ENCODE measurements around the gene ADAM17. TPM values are rescaled to one million over a fixed set of nuclear protein-coding genes. Genes with fewer than 3 reads are reported as not detected.
"Not testable (repeated sequence)": the region's sequence is repeated elsewhere in the genome, so short reads cannot be mapped to it uniquely, and the experiment has no call there.

ADAM17 gene
- total RNA-seq, 2 experiments from 2014 or later = 50.5 to 83.3 TPM

- Histone ChIP-seq H4K20me1 (ENCODE audit: insufficient read depth, low read length) (no peaks in the 10 kb centered on the region), H2AFZ (ENCODE audit: low read length) (no peak overlapping the region), H3K4me1 (ENCODE audit: insufficient read depth, low read length, poor library complexity, severe bottlenecking) (no peaks in the 10 kb centered on the region), H3K9me3 (ENCODE audit: low read length) (no peaks in the 10 kb centered on the region), H3K4me3 (ENCODE audit: low read depth, low read length, poor library complexity, severe bottlenecking) (no peak overlapping the region), H3K36me3 (ENCODE audit: insufficient read depth, low read length) (peaks cover 89% of the 10 kb centered on the region), H3K27ac (ENCODE audit: low read depth, low read length, poor library complexity, severe bottlenecking) (no peak overlapping the region), H3K9me2 (ENCODE audit: insufficient read depth, low read length) (no peaks in the 10 kb centered on the region), H3K79me2 (ENCODE audit: insufficient read depth, low read depth, low read length) (no peaks in the 10 kb centered on the region), H3K4me2 (ENCODE audit: low read length) (no peak overlapping the region)
- intact Hi-C loops (cut with micrococcal nuclease; ENCODE audit: unreplicated experiment) = no loop called here
- ChIA-PET POLR2A (interaction anchor here (0.6 to 1.6 kb wide), 12 partner anchors 9 to 113 kb away, joined by 3 to 5 read pairs (median 3); partner anchors contain the start of gene YWHAQ), CTCF (ENCODE audit: unreplicated experiment) (no interaction called here)
- TF ChIP-seq, protein P1, sequence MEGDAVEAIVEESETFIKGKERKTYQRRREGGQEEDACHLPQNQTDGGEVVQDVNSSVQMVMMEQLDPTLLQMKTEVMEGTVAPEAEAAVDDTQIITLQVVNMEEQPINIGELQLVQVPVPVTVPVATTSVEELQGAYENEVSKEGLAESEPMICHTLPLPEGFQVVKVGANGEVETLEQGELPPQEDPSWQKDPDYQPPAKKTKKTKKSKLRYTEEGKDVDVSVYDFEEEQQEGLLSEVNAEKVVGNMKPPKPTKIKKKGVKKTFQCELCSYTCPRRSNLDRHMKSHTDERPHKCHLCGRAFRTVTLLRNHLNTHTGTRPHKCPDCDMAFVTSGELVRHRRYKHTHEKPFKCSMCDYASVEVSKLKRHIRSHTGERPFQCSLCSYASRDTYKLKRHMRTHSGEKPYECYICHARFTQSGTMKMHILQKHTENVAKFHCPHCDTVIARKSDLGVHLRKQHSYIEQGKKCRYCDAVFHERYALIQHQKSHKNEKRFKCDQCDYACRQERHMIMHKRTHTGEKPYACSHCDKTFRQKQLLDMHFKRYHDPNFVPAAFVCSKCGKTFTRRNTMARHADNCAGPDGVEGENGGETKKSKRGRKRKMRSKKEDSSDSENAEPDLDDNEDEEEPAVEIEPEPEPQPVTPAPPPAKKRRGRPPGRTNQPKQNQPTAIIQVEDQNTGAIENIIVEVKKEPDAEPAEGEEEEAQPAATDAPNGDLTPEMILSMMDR (conservative IDR thresholded peaks at IDR 0.05; ENCODE audit: low read length) = no peak
- TF ChIP-seq EZH2phosphoT487 (IDR thresholded peaks at IDR 0.05; ENCODE audit: borderline replicate concordance, low read depth, low read length) = no peak
- DNase-seq (ENCODE audit: low spot score) = no peak
- BruUV-seq (replicated peaks) = no TSS peak
Measured at GRCh38 chr2:9518163-9518562, 37.5 kb downstream of the ADAM17 start.

DNA sequence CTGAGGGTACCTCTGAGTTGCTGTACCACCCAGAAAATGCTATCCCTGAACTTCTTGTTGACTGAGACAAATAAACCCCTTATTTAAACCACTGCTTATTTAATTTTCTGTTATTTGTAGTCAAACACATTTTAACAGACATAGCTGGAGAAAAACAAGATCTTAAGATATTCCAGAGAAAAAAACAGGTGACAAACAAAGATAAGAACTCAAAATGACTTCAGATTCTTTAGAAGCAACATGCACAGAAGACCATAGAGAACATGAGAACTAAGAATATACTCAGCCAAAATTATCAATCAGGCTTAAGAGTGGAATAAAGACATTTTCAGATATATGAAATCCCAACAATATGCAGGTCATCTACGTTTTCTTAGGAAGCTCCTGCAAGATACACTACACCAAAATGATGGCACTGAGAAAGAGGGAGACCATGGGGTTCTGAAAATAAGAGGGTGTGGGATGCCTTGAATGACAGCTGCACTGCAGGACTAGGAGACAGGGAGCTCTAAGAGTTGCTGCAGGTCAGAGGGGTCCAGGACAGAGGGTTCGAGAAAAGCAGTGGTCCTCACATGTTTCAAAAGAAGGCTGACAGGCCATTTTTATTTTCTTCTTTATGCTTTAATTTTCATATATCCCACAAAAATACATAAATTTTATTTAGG, 38.4 kb downstream of the ADAM17 start:
- Histone ChIP-seq H3K4me1 (ENCODE audit: insufficient read depth, low read length, poor library complexity, severe bottlenecking) (no peaks in the 10 kb centered on the region), H2AFZ (ENCODE audit: low read length) (no peak overlapping the region), H3K27ac (ENCODE audit: low read depth, low read length, poor library complexity, severe bottlenecking) (no peak overlapping the region), H3K36me3 (ENCODE audit: insufficient read depth, low read length) (peaks cover 90% of the 10 kb centered on the region), H3K4me2 (ENCODE audit: low read length) (no peak overlapping the region), H3K9me2 (ENCODE audit: insufficient read depth, low read length) (no peaks in the 10 kb centered on the region), H3K9me3 (ENCODE audit: low read length) (no peaks in the 10 kb centered on the region), H3K4me3 (ENCODE audit: low read depth, low read length, poor library complexity, severe bottlenecking) (no peak overlapping the region), H3K79me2 (ENCODE audit: insufficient read depth, low read depth, low read length) (no peaks in the 10 kb centered on the region), H4K20me1 (ENCODE audit: insufficient read depth, low read length) (no peaks in the 10 kb centered on the region)
- TF ChIP-seq EZH2phosphoT487 (IDR thresholded peaks at IDR 0.05; ENCODE audit: borderline replicate concordance, low read depth, low read length) = no peak
- TF ChIP-seq, protein P1 (conservative IDR thresholded peaks at IDR 0.05; ENCODE audit: low read length) = no peak
- DNase-seq (ENCODE audit: low spot score) = no peak
- CTCF ChIA-PET (ENCODE audit: unreplicated experiment) = no interaction called here
- BruUV-seq (replicated peaks) = no TSS peak
- POLR2A ChIA-PET = interaction anchor here (0.6 to 1.6 kb wide), 6 partner anchors 15 to 414 kb away, joined by 3 to 5 read pairs (median 3); no protein-coding TSS in a partner anchor
- intact Hi-C loops (cut with micrococcal nuclease; ENCODE audit: unreplicated experiment) = no loop called here

GRCh38 chr2:9513946-9514345, 41.7 kb downstream of the ADAM17 start:
- H3K27ac ChIP-seq (ENCODE audit: low read depth, low read length, poor library complexity, severe bottlenecking); intact Hi-C loops (cut with micrococcal nuclease; ENCODE audit: unreplicated experiment); H3K79me2 ChIP-seq (ENCODE audit: insufficient read depth, low read depth, low read length); POLR2A ChIA-PET; H3K4me1 ChIP-seq (ENCODE audit: insufficient read depth, low read length, poor library complexity, severe bottlenecking); H3K9me2 ChIP-seq (ENCODE audit: insufficient read depth, low read length); DNase-seq (ENCODE audit: low spot score); CTCF ChIA-PET (ENCODE audit: unreplicated experiment); H3K4me2 ChIP-seq (ENCODE audit: low read length); H3K9me3 ChIP-seq (ENCODE audit: low read length); H4K20me1 ChIP-seq (ENCODE audit: insufficient read depth, low read length); BruUV-seq (replicated peaks); H2AFZ ChIP-seq (ENCODE audit: low read length); H3K4me3 ChIP-seq (ENCODE audit: low read depth, low read length, poor library complexity, severe bottlenecking): not testable (repeated sequence)
- peaks cover 88% of the 10 kb centered on the region for H3K36me3 ChIP-seq (ENCODE audit: insufficient read depth, low read length)

Data from OCI-LY7 (cell line).